Neural cell (in vitro differentiated cells): ENCODE results near the gene CNIH3. TPM values are rescaled to one million over a fixed set of nuclear protein-coding genes. Genes with fewer than 3 reads are reported as not detected.

Source experiments
- H2AFZ ChIP-seq: fragments of 200-600, 300-800 bp; sonication (generic), shearing (Covaris generic); 2 replicates; pipeline ENCODE4 v1.6.0; 2014; ENCODE audit warnings: low read depth, mild to moderate bottlenecking, antibody characterized with exemption, low read length, moderate library complexity
- H3F3A ChIP-seq: fragments of 200-600 bp; shearing (Covaris generic); 2 replicates; pipeline ENCODE4 v1.6.1; 2016; ENCODE audit warnings: mild to moderate bottlenecking, moderate library complexity, mixed read lengths, antibody characterized with exemption, low read length; ENCODE audit not compliant: insufficient read depth, poor library complexity, severe bottlenecking
- H3K27ac ChIP-seq: fragments of 200-600, 300-800 bp; sonication (generic), shearing (Covaris generic); 2 replicates; pipeline ENCODE4 v1.5.1; 2014; ENCODE audit warnings: mild to moderate bottlenecking, low read length, moderate library complexity
- H3K27me3 ChIP-seq: fragments of 300-800, 200-600 bp; sonication (generic), shearing (Covaris generic); 2 replicates; pipeline ENCODE4 v1.6.0; 2014; ENCODE audit warnings: mild to moderate bottlenecking, low read depth, low read length, moderate library complexity; ENCODE audit not compliant: insufficient read depth
- H3K36me3 ChIP-seq: fragments of 300-800, 200-600 bp; sonication (generic), shearing (Covaris generic); 2 replicates; pipeline ENCODE4 v1.5.1; 2014; ENCODE audit warnings: mild to moderate bottlenecking, antibody characterized with exemption, low read length, moderate library complexity; ENCODE audit not compliant: insufficient read depth
- H3K4me2 ChIP-seq: fragments of 300-800, 200-600 bp; sonication (generic), shearing (Covaris generic); 2 replicates; pipeline ENCODE4 v1.6.0; 2014; ENCODE audit warnings: mild to moderate bottlenecking, low read length
- H3K4me3 ChIP-seq: fragments of 300-800, 200-600 bp; sonication (generic), shearing (Covaris generic); 2 replicates; pipeline ENCODE4 v1.5.1; 2014; ENCODE audit warnings: mild to moderate bottlenecking, low read length, moderate library complexity
- H3K79me2 ChIP-seq: fragments of 200-600 bp; shearing (Covaris generic); replicated peaks from 2 replicates; pipeline ENCODE4 v1.6.0; 2014; ENCODE audit warnings: mild to moderate bottlenecking, low read length, moderate library complexity; ENCODE audit not compliant: insufficient read depth
- H3K9ac ChIP-seq: fragments of 300-800, 200-600 bp; sonication (generic), shearing (Covaris generic); 2 replicates; pipeline ENCODE4 v1.6.1; 2016; ENCODE audit warnings: mild to moderate bottlenecking, low read length, mixed read lengths
- H3K9me2 ChIP-seq: fragments of 200-600 bp; shearing (Covaris generic); 2 replicates; pipeline ENCODE4 v1.6.1; 2016; ENCODE audit warnings: mild to moderate bottlenecking, low read length, mixed read lengths; ENCODE audit not compliant: insufficient read depth
- H3K9me3 ChIP-seq: fragments of 200-600, 300-800 bp; sonication (generic), shearing (Covaris generic); 2 replicates; pipeline ENCODE4 v1.6.1; 2016; ENCODE audit warnings: mild to moderate bottlenecking, mixed run types, low read length, moderate library complexity, mixed read lengths
- H4K20me1 ChIP-seq: fragments of 200-600 bp; shearing (Covaris generic); 2 replicates; pipeline ENCODE4 v1.6.1; 2016; ENCODE audit warnings: mild to moderate bottlenecking, mixed run types; ENCODE audit not compliant: insufficient read depth
- EP300 ChIP-seq: fragments of 450-650 bp; conservative IDR thresholded peaks from 2 replicates; pipeline ENCODE4 v1.6.1; 2014; ENCODE audit warnings: antibody characterized with exemption, mild to moderate bottlenecking, moderate library complexity; ENCODE audit not compliant: poor library complexity, severe bottlenecking
- EZH2 ChIP-seq: fragments of 200-600, 300-800 bp; shearing (Covaris generic), sonication (generic); IDR thresholded peaks from 2 replicates; pipeline ENCODE4 v1.6.1; 2014; ENCODE audit warnings: antibody characterized with exemption, low read length, borderline replicate concordance, mild to moderate bottlenecking; ENCODE audit not compliant: insufficient read depth, poor library complexity, severe bottlenecking
- MXI1 ChIP-seq: fragments of 450-650 bp; conservative IDR thresholded peaks from 2 replicates; pipeline ENCODE4 v1.6.1; 2014; ENCODE audit warnings: antibody characterized with exemption, mild to moderate bottlenecking; ENCODE audit not compliant: poor library complexity, severe bottlenecking
- POLR2AphosphoS5 ChIP-seq: IDR thresholded peaks from 2 replicates; pipeline ENCODE4 v1.6.1; 2012
- RAD21 ChIP-seq: fragments of 450-650 bp; conservative IDR thresholded peaks from 2 replicates; pipeline ENCODE4 v1.6.1; 2014; ENCODE audit warnings: antibody characterized with exemption, mild to moderate bottlenecking, moderate library complexity
- REST ChIP-seq: IDR thresholded peaks from 2 replicates; pipeline ENCODE4 v1.6.1; 2012; ENCODE audit warnings: borderline replicate concordance
- SMC3 ChIP-seq: fragments of 450-650 bp; conservative IDR thresholded peaks from 2 replicates; pipeline ENCODE4 v1.6.1; 2014; ENCODE audit warnings: antibody characterized with exemption, mild to moderate bottlenecking, moderate library complexity; ENCODE audit not compliant: poor library complexity
- TAF1 ChIP-seq: IDR thresholded peaks from 2 replicates; pipeline ENCODE4 v1.6.1; 2012; ENCODE audit warnings: low read depth
- polyA plus RNA-seq: library from polyadenylated mRNA; depleted of rRNA; stranded (reverse); fragments of >200 nt; gene quantifications from 2 replicates; pipeline ENCODE4 v1.2.3, GENCODE V29; 2014
- TF ChIP-seq, protein P1 (sequence below): fragments of 450-650 bp; IDR thresholded peaks from 2 replicates; pipeline ENCODE4 v1.5.1; 2014; ENCODE audit warnings: antibody characterized with exemption, mild to moderate bottlenecking, moderate library complexity; ENCODE audit not compliant: poor library complexity, severe bottlenecking

Gene CNIH3
- polyA plus RNA-seq, 1 donor from 2014 or later: 9.3 TPM

- Histone ChIP-seq H3F3A (no peaks in the 10 kb centered on the region), H3K9me3 (no peaks in the 10 kb centered on the region), H3K9me2 (no peaks in the 10 kb centered on the region), H3K4me3 (no peak overlapping the region), H3K4me2 (no peak overlapping the region), H3K36me3 (no peaks in the 10 kb centered on the region), H3K79me2 (no peaks in the 10 kb centered on the region), H2AFZ (no peak overlapping the region), H3K27ac (no peak overlapping the region), H3K9ac (no peak overlapping the region), H3K27me3 (no peaks in the 10 kb centered on the region), H4K20me1 (no peaks in the 10 kb centered on the region)
- TF ChIP-seq, protein P1, sequence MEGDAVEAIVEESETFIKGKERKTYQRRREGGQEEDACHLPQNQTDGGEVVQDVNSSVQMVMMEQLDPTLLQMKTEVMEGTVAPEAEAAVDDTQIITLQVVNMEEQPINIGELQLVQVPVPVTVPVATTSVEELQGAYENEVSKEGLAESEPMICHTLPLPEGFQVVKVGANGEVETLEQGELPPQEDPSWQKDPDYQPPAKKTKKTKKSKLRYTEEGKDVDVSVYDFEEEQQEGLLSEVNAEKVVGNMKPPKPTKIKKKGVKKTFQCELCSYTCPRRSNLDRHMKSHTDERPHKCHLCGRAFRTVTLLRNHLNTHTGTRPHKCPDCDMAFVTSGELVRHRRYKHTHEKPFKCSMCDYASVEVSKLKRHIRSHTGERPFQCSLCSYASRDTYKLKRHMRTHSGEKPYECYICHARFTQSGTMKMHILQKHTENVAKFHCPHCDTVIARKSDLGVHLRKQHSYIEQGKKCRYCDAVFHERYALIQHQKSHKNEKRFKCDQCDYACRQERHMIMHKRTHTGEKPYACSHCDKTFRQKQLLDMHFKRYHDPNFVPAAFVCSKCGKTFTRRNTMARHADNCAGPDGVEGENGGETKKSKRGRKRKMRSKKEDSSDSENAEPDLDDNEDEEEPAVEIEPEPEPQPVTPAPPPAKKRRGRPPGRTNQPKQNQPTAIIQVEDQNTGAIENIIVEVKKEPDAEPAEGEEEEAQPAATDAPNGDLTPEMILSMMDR: no peak
- TF ChIP-seq MXI1: no peak
- no peak for TF ChIP-seq EP300
- no peak for TF ChIP-seq SMC3
- no peak for TF ChIP-seq EZH2
- TF ChIP-seq POLR2AphosphoS5: no peak
- no peak for TF ChIP-seq RAD21
- no peak for TF ChIP-seq REST
These were observed 27.5 kb downstream of the CNIH3 start for GRCh38 chr1:224643653-224644052.

DNA sequence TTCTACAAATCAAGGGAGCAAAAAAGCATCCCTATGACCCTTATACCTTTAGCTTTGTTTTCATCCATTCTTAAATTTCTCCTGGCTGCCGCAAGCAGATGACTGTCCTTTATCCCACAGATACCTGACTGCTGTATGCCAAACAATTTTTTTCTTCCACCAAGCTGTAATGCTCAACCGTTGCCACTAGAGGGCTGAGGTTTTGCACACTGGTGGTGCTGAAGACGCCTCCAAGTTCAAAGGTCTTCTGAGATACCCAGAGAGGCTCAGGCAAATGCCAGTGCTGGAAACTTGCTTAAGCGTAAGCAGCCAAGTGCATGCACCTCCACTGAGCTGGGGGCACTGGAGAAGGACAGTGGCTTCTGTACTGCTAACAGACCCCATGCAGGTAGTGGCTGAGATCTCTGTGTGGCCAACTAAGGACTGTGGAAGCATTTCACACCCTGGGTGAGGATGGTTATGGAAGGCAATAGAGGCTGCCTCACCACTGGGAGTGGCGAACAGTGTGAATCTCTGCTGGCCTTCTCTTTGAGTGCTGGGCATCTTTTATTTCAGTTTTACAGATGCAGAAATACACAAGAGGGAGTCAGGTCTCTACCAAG lies 28.5 kb downstream of the CNIH3 start:
- Histone ChIP-seq H4K20me1 (no peaks in the 10 kb centered on the region), H3K27ac (no peak overlapping the region), H3K4me2 (no peak overlapping the region), H3K4me3 (no peak overlapping the region), H3K9me3 (no peaks in the 10 kb centered on the region), H3F3A (no peaks in the 10 kb centered on the region), H3K79me2 (no peaks in the 10 kb centered on the region), H3K27me3 (no peaks in the 10 kb centered on the region), H3K9ac (no peak overlapping the region), H2AFZ (no peak overlapping the region), H3K36me3 (no peaks in the 10 kb centered on the region), H3K9me2 (no peaks in the 10 kb centered on the region)
- no peak for TF ChIP-seq TAF1
- no peak for TF ChIP-seq MXI1
- no peak for TF ChIP-seq POLR2AphosphoS5
- TF ChIP-seq EZH2: no peak
- peak; percentile 69 for TF ChIP-seq RAD21
- TF ChIP-seq, protein P1: peak; percentile 76
- no peak for TF ChIP-seq REST
- peak; percentile 76 for TF ChIP-seq SMC3
- TF ChIP-seq EP300: no peak
